VCaP (cell line): Measurements from ENCODE around the gene TTC4.
A peak's percentile ranks its signal among the peaks of the same experiment; 100 is the strongest.

Source experiments
- H3K27ac ChIP-seq: fragments of 450-650 bp; 2 replicates; pipeline ENCODE4 v1.5.1; 2017
- TF ChIP-seq, protein P1 (sequence below): fragments of 450-650 bp; conservative IDR thresholded peaks from 2 replicates; pipeline ENCODE4 v1.5.1; 2017; ENCODE audit warnings: mild to moderate bottlenecking, moderate library complexity

The TTC4 gene

DNA sequence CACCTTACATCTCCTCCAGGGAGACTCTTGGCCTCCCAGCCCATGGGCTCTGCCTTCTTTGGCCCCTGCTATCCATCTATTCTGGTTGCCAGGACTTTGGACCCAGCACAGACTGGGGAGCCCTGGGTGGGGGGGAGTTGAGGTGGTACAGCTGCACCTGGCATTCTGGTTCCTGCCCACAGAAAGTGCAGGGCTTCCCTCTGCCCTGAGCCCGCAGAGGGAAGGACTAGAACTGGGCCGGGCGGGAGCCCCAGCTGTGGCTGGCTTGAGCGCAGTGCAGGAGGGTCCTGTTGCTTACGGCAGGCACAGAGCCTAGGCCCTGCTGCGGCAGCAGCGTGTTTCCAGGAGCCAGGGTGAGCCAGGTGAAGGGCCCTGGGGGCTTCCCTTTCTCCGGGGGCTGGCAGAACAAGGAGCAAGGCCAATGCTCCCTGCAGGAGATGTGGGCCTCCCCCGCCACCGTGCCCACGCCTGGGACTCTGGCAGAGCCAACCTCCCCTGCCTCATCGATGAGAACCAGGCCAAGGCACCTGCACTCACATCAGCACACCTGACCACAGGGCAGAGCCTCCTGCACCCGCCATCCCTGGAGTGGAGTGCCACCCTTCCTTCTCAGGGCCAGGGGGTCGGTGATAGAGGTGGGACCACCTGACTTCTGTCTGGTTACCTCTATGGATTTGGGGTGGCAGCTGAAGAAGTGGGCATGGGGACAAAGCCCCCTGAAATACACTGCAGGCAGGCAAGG, 32.6 kb downstream of the TTC4 start:
- TF ChIP-seq, protein P1, sequence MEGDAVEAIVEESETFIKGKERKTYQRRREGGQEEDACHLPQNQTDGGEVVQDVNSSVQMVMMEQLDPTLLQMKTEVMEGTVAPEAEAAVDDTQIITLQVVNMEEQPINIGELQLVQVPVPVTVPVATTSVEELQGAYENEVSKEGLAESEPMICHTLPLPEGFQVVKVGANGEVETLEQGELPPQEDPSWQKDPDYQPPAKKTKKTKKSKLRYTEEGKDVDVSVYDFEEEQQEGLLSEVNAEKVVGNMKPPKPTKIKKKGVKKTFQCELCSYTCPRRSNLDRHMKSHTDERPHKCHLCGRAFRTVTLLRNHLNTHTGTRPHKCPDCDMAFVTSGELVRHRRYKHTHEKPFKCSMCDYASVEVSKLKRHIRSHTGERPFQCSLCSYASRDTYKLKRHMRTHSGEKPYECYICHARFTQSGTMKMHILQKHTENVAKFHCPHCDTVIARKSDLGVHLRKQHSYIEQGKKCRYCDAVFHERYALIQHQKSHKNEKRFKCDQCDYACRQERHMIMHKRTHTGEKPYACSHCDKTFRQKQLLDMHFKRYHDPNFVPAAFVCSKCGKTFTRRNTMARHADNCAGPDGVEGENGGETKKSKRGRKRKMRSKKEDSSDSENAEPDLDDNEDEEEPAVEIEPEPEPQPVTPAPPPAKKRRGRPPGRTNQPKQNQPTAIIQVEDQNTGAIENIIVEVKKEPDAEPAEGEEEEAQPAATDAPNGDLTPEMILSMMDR = no peak
- no peak overlapping the region for H3K27ac ChIP-seq

DNA sequence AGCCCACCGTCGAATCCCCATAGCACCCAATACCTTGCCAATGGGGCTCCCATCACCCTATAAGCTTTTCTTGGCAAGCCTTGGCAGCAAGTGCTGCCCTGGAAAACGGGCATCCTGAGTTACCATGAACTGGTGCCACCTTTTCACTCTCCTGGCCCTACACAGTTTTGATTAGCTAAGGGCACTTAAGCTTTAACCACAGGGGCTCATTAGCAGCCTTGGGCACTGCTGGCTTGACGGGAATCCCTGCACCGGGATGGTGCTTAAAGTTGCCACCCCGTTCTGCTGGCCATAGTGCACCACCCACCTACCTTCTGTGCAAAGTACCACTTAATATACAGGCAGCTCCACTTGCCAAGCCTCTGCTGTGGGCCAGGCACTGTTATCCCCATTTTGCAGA, 34.9 kb downstream of the TTC4 start:
- TF ChIP-seq, protein P1 = no peak

DNA sequence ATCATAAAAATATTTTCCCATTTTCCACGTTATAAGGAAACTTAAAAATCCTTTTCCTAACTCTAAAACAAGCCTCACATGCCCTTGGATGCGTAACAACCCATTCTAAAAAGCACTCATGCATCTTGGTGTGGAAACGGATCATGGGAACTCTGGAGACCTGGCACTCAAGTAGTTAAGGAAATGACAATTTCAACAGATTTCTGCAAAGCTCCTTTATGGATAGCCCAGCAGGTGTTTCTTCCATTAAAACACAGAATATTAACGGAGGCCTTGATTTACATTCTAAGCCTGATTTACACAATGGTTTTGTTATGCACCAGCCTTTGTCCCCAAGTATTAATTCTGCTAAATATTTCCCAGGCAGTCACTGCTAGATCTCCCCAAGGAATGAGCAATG, 35.8 kb downstream of the TTC4 start:
- TF ChIP-seq, protein P1 = no peak
- no peak overlapping the region for H3K27ac ChIP-seq

More for the DNA sequence above, 34.9 kb downstream of the TTC4 start:
- H3K27ac ChIP-seq = no peak overlapping the region

DNA sequence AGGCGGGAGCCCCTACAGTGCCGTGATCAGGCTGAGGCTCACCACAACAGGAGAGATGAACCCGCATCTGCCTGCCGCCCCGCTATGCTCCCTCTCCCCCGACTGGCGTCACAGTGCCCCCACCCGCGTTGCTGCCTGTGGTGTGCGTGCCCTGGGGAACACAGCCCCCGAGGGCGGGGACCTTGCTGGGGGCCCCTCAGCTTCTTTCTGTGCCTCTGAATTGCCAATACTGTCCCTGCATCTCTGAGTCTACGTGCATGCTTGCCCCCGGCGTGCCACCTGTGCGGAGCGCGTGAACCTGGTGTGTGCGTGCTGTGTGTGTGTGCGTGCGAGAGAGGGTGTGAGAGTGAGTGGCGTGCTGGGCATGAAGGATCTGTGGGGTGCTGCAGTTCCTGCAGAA, 38.4 kb downstream of the TTC4 start:
- H3K27ac ChIP-seq = no peak overlapping the region
- TF ChIP-seq, protein P1 = no peak

DNA sequence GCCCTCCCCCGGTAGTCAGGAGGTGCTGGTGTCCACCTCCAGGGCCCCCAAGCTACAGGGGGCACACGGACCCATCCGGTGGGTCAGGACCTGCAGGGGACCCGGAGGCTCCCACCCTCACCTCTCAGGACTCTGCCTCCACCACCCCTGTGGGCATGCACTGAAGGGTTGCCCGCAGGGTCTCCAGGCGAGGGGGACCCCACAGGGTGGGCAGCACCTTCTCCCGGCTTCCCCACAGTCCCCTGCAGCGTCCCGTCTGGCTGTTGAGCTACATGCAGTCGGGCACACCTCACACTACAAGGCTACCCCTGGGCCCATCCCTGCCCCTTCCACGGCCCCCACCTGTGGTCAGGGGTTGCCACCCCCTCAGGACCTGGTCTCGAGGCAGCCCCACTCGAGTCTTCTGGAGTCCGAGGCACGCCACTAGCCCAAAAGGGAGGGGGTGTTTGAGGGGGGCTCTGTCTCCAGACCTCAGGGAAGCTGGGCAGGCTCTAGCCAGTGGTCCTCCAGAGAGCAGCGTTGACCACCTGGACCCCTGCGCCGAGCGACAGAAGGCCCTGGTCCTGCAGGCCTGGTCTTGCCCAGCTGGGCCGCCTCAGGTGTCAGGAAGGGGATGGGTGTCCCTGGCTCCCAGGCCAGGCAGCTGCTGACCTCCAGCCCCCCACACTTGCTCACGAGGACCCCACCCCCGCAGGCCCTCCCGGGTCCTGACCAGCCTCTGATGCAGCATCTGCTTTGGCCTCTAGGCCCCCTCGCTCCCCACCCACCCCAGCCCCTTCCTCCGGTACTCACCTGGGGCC, 39.0 kb downstream of the TTC4 start:
- TF ChIP-seq, protein P1 = no peak
- H3K27ac ChIP-seq = no peak overlapping the region

DNA sequence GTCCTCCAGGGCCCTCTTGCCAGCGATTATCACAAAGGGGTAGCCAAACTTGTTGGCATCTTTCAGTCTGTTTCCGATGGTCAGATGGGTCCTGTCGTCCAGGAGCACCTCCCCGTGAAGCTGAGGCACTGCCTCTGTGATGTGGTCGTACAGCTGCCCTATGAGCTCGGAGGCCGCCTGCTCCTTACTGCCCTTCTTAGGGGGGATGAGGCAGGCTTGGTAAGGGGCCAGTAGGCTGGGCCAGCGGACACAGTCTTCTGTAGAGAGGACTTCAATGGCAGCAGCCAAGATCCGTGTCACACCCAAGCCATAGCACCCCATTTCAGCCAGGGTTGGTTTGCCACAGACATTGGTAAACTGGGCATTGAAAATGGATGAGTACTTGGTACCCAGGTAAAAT, 42.2 kb downstream of the TTC4 start:
- TF ChIP-seq, protein P1 = no peak
- H3K27ac ChIP-seq = peak overlapping the region; percentile 87; the same call in 1 of the 2 replicates

DNA sequence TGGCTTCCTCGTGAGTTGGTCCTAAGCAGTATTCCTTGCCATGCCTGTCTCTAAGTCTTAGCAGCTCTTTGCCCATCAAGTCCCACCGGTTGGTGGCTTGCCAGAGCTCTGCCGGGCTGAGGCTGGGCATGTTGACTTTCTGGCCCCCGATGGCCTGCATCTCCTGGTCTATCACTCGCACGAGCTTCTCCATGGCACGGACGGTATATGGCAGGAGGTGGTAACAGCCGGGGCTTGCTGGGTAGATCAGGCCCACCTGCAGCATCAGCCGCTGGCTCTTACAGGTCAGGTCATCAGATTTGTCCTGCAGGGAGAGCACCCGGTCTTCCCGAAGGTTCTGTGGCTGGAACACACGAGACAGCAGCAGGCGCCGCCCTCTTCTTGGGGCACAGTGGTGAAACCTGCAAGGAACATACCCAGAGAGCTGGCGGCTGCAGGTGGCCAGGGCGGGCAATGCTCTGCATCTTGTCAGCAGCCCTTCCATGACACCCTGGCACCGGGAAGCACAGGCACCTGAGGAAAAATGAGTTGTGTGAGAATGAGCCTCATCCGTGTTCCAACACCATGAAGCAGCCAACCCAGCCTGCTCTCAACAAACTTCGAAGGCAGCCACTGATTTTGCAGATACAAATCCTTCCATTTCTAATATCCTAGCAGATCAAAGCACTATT, 43.2 kb downstream of the TTC4 start:
- TF ChIP-seq, protein P1 = no peak
- peak overlapping the region; percentile 87 for H3K27ac ChIP-seq
